ENCODE measurements around the gene SHH.

The SHH gene

GRCh38 chr7:155792315-155792960 lies 19.8 kb downstream of the SHH start:
- DNase-seq (ENCODE audit: low read depth in 3 of 3) = no peak

- DNase-seq (ENCODE audit: low read depth in 3 of 3) = no peak
Observed at GRCh38 chr7:155791836-155792235, 20.4 kb downstream of the SHH start.

DNA sequence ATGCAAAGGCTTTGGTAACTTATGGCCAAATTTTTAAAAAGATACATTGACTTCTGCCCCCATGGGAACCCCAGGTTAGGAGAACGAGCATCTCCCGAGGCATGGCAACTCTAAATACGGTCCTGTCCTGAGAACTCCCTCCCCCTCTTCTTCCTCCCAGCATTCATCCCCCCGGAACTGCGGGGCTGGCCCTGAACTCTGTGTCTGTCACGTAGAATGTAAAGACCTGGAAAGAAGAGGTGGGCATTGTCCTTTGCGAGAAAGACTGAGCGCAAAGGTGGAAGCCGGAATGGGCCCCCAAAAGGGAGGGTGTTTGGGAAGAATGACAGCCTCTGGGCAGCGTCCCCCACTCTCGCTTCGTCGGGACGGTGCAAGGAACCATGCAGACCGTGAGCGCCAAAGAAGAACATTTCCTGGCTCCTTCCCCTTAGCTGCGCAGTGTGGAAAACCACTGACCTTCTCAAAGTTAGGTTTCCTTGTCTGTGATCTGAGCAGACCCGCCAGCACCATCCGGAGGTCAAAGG lies 21.0 kb downstream of the SHH start:
- no peak for DNase-seq (ENCODE audit: low read depth in 3 of 3)

DNA sequence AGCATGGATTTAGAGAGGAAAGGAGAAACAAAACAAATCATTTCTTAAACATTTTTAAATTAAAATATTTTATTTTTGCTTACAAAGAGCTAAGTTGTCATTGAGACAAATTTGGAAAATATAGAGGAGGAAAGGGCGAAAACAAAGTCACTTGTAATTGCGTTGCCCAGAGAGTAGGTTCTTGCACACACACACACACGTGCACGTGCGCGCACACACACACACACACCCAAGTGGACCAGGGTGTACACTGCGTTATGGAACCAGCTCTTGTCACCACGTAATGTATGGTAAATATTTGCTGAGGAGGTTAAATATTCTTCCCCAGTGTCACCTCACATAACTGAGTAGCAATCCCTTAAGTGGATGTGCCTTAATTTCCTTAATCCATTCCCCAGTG lies 21.6 kb downstream of the SHH start:
- DNase-seq (ENCODE audit: low read depth in 3 of 3) = no peak

GRCh38 chr7:155789001-155789725 lies 23.1 kb downstream of the SHH start:
- DNase-seq (ENCODE audit: low read depth in 3 of 3) = no peak

DNA sequence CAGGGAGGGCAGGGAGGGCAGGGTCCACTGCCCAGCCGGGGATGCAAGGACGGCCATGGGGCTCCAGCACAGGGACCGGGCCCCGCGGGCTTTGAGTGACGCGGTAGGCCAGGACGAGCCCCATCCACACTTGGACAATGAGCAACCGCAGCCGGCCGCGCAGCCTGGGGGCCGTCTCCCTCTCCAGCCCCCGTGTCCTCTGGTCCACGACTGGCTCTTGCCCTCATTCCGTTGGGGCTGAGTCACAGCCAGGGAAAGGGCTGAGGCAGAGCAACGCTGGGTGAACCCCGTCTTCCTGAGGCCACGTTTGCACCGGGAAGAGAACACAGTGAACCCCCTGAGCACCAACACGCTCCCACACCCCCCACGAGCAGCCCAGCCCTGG lies 23.7 kb downstream of the SHH start:
- no peak for DNase-seq (ENCODE audit: low read depth in 3 of 3)

DNA sequence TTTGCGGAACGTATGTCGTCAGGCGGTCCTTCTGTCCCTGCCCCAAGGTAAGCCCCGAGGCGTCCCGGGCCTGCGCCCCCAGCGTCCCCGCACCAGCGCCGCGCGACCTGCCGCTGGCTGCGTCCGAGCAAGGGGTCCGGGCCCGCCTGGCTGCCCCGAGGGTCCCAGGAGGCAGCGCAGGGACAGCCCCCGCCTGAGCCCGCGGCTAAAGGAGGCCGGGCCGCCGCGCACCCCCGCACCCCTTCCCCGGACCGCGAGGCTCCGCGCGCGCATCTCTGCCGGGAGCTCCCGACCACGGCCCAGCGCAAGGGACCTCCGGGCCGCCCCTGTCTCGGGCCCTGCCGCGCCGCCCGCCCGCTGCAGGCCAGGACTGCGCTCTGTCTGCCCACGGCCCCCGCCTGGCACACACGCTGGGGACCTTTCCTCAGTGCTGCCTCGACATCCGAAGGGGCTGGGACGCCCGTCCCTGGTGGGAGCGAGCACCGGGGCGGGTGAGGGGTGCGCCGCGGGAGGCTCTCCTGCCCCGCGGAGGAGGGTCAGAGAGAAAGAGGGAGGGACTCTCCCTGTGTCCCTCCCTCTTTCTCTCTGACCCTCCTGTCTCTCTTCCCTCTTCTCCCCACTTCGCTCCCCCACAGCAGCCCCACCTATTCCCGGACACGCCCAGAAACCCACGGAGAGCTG lies 25.0 kb downstream of the SHH start:
- DNase-seq (ENCODE audit: low read depth in 3 of 3) = no peak

DNA sequence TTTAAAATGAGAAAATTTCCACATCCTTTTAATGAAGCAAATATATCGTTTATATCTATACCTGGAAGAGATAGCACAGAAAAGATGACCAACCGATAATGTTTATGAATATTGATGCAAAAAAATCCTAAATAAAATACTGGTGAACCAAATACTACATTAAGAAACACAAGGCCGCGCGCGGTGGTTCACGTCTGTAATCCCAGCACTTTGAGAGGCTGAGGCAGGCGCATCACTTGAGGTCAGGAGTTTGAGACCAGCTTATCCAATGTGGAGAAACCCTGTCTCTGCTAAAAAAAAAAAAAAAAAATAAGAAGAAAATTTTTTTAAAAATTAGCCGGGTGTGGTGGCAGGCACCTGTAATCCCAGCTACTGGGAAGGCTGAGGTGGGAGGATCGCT lies 25.8 kb downstream of the SHH start:
- DNase-seq (ENCODE audit: low read depth in 3 of 3) = no peak

- no peak for DNase-seq (ENCODE audit: low read depth in 3 of 3)
Observed at GRCh38 chr7:155785536-155785935, 26.7 kb downstream of the SHH start.

DNA sequence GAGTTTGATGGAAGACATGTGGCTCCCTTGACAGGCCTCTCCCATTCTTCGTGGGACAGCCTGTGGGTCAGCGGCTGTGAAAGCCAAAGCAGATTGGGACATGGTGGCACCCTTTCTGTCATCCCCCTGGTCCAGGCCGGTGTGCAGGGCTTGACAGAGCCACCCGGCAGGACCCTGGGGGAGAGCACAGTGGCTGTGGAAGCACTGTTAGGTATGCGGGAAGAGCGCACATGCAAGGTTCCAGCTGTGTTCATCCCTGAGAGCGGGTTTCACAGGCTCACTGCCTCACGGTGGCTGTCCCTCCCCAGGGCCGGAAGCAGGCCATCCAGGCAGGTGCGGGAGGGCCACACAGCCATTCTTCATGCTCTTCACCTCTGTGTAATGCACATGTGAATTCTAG lies 29.8 kb downstream of the SHH start:
- DNase-seq (ENCODE audit: low read depth in 3 of 3) = no peak

GRCh38 chr7:155781433-155781832 lies 30.8 kb downstream of the SHH start:
- no peak for DNase-seq (ENCODE audit: low read depth in 3 of 3)

DNA sequence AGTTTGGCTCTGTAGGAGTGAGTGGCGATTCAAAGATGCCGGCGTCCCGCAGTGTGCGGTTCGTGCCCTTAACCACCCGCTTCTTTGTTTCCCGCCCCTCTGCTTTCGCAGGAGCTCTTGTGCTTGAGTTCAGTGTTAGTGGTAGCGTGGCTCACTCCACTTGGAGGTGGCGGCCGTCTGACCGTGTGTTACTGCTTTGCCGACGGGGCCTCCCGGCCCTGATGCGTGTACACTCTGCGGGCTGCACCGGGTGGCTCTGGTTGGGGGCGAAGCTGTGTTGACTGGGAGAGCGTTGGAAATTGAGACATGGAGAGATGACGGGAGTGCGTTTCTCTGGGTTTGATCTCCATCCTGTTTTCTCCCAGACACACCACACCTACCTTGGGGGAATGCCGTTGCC lies 31.4 kb downstream of the SHH start:
- no peak for DNase-seq (ENCODE audit: low read depth in 3 of 3)

GRCh38 chr7:155778349-155778748 lies 33.9 kb downstream of the SHH start:
- no peak for DNase-seq (ENCODE audit: low read depth in 3 of 3)

DNA sequence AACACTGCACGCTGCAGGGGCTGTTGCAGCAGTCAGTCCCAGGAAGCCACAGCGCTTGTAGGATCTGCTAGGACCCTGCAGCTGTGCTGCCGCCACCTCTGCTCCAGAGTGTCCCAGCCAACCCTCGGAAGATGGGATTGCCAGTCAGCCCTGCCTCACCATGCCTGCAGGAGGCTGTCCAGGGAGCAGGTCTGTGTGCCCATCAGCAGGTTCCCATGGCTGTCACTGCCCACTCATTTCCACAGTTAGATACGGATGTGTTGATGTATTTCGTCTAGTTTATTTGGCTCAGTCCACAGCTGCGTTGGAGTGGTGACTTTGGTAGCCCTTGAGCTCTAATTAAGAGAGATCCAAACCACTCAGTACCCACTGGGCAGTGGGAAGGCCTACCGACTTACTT lies 35.7 kb downstream of the SHH start:
- no peak for DNase-seq (ENCODE audit: low read depth in 3 of 3)

DNA sequence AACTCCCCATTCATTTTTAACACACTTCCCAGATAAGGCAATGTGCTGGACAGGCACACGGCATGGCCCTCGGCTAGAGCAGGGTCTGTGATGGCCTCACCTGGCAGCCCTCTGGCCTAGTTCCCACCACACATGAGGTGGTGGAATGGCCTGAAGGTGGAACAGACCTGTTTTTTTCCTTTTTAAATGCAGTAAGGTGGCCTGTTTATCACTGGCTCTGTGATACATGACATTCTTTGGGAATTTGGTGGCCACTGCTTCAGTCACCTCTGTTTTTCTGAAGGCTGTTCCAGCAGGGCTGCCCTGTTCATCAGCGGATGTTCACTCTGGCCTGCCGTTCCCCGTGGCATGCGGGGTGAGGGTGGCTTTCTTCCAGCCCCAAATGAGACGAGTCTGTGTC lies 36.6 kb downstream of the SHH start:
- DNase-seq (ENCODE audit: low read depth in 3 of 3) = no peak

DNA sequence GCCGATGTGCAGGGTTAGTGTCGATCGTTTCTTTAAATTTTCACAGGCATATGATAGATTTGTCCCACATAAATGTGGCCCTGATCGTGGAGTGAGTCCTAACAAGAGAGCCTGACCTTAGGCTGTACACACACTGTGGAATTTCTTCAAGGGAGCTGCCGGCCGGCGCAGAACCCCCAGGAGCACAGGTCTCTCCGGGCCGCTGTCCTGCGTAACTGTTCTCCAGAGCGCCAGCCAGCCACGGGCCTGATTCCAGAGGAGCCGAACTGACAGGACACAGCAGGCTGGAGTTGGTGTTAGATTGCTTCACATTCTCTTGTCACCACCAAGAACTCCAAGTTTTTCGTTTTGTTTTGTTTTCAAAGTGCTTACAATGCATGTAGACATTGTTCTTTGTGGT lies 37.3 kb downstream of the SHH start:
- no peak for DNase-seq (ENCODE audit: low read depth in 3 of 3)

DNA sequence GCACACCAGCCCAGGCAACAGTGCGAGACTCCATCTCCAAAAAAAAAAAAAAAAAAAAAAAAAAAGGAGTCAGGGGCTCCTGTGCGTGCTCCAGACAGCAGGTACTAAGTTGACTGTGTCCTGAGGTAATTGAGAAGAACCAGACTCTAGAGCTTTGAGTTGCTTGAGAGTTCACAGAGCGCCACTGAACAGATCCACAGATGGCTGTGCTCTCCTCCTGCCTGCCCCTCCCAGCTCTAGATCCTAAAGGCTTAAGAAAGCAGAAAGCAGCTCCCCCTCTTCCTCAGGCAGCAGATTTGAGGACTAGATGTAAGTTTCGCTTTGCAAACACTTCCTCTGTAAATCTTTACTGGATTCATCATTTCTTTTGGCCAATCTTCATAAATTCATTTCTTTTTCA lies 38.7 kb downstream of the SHH start:
- DNase-seq (ENCODE audit: low read depth in 3 of 3) = no peak

GRCh38 chr7:155770241-155770640 lies 42.0 kb downstream of the SHH start:
- DNase-seq (ENCODE audit: low read depth in 3 of 3) = no peak

DNA sequence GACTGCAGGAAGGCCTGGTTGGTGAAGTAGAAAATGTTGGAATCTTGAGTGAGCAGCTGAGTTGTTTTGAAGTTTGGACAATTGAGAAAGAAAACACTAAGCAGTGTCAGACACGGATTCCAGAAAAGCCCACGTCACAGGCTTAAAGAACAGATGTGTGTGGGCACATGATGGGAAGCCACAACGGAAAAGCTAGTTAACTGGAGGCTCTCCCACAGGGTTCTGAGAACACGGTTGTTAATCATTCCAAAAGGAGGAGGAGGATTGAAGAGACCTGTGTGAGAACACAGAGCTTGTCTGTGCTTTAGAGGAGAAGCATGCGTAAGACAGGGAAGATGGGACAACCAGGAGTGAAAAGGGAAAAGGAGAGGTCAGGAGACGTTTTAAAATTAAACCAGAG lies 42.6 kb downstream of the SHH start:
- DNase-seq (ENCODE audit: low read depth in 3 of 3) = no peak

- no peak for DNase-seq (ENCODE audit: low read depth in 3 of 3)
Observed at GRCh38 chr7:155766966-155767916, 45.0 kb downstream of the SHH start.

- DNase-seq (ENCODE audit: low read depth in 3 of 3) = no peak
Observed at GRCh38 chr7:155766386-155766785, 45.9 kb downstream of the SHH start.

- no peak for DNase-seq (ENCODE audit: low read depth in 3 of 3)
Observed at GRCh38 chr7:155765458-155765857, 46.8 kb downstream of the SHH start.
